ENCODE data around the gene NFYC. TPM values are rescaled to one million over a fixed set of nuclear protein-coding genes. Genes with fewer than 3 reads are reported as not detected.

NFYC gene
- polyA plus RNA-seq, 1 of the 3 experiments (the other 2 are of a cell fraction) = 72.4 TPM

DNA sequence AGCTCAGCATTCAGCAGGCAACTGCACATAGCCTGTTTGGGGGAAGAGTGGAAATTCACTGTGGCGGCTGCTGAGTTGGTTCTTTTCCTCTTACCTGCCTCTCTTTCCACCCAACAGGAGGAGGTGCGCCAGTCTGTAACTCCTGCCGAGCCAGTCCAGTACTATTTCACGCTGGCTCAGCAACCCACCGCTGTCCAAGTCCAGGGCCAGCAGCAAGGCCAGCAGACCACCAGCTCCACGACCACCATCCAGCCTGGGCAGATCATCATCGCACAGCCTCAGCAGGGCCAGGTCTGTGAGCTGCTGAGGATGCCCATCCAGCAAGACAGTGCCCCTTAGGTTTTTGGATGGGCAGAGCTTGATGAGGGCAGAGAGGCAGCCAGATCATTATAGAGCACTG, 66.5 kb downstream of the NFYC start:
- DNase-seq = no peak
- TF ChIP-seq NFIC (IDR thresholded peaks at IDR 0.05; ENCODE audit: borderline replicate concordance) (no peak), MAX (IDR thresholded peaks at IDR 0.05; ENCODE audit: low read depth) (no peak), RCOR1 (IDR thresholded peaks at IDR 0.05; ENCODE audit: low read length) (no peak), FOSL2 (IDR thresholded peaks at IDR 0.05; ENCODE audit: borderline replicate concordance, low read depth) (no peak), TAF1 (IDR thresholded peaks at IDR 0.05; ENCODE audit: borderline replicate concordance, low read depth, low read length) (no peak), TEAD4 (IDR thresholded peaks at IDR 0.05; ENCODE audit: borderline replicate concordance, insufficient read depth) (no peak), GATA2 (CRISPR knock-in tag; IDR thresholded peaks at IDR 0.05) (no peak), POLR2AphosphoS5 (IDR thresholded peaks at IDR 0.05; ENCODE audit: low read depth, low read length) (no peak), SIN3A (IDR thresholded peaks at IDR 0.05; ENCODE audit: borderline replicate concordance, low read depth, low read length) (no peak), RFX5 (IDR thresholded peaks at IDR 0.05; ENCODE audit: low read length) (no peak), CHD2 (IDR thresholded peaks at IDR 0.05; ENCODE audit: low read length, partially characterized antibody) (no peak)
- Histone ChIP-seq H3K4me3 (ENCODE audit: low read depth in 2 of 2, low read length in 1 of 2) (no peak overlapping the region), H3F3A (replicated peaks; ENCODE audit: insufficient read depth) (no peaks in the 10 kb centered on the region), H3K9ac (no peak overlapping the region), H3K4me1 (ENCODE audit: control insufficient read depth in 1 of 2, insufficient read depth in 2 of 2, low read depth in 1 of 2, low read length in 1 of 2) (no peaks in the 10 kb centered on the region), H3K4me2 (no peak overlapping the region), H3K36me3 (replicated peaks in 1 of 2; ENCODE audit: control insufficient read depth in 1 of 2, insufficient read depth in 2 of 2, low read length in 1 of 2) (peaks cover 57 to 87% of the 10 kb centered on the region in 2 experiments), H3K9me2 (no peaks in the 10 kb centered on the region), H3K27me3 (ENCODE audit: insufficient read depth) (no peaks in the 10 kb centered on the region), H4K20me1 (ENCODE audit: insufficient read depth) (no peaks in the 10 kb centered on the region), H3K79me2 (ENCODE audit: insufficient read depth) (no peaks in the 10 kb centered on the region), H2AFZ (ENCODE audit: low read depth) (no peak overlapping the region), H3K27ac (ENCODE audit: low read depth in 2 of 2, low read length in 1 of 2) (no peak overlapping the region), H3K9me3 (no peaks in the 10 kb centered on the region)
- ChIA-PET CTCF (interaction anchor here (0.7 to 2.7 kb wide), 3 partner anchors 9 to 91 kb away, joined by 3 to 16 read pairs (median 6); no protein-coding TSS in a partner anchor), POLR2A (no interaction called here)
- WGBS (ENCODE audit: low lambda C conversion rate) = 95% methylated on average over 7 of the region's 7 CpGs

DNA sequence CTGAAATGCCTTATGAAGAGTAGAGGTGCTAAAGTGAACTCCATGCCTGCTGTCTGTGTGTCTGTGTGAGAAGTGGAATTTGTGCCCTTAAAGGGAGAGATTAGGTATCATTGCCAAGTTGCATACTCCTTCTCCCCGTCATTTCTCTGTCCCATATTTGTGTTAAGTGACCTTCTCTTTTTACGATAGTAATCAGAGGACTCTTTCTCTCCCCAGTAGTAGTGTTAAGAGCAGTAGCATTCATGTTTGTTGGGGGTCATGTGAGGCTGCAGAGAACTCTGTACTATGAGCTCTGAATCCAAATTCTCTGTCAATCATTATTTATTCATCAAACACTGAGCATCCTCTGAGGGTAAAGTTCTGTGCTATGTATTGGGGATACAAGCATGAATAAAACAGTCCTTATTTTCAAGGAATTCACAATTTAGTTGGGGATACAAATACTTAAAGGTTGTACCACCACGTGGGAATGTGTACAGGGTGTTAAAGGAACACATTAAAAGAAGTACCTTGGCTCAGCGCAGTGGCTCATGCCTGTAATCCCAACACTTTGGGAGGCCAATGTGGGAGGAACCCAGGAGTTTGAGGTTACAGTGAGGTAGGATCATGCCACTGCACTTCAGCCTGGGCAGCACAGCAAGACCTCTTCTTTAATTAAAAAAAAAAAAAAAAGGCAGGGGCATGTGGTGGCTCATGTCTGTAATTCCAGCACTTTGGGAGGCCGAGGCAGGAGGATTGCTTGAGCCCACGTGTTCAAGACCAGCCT, 67.3 kb downstream of the NFYC start:
- Histone ChIP-seq H3K4me3 (ENCODE audit: low read depth in 2 of 2, low read length in 1 of 2) (no peak overlapping the region), H3K9me2 (no peaks in the 10 kb centered on the region), H3K36me3 (replicated peaks in 1 of 2; ENCODE audit: control insufficient read depth in 1 of 2, insufficient read depth in 2 of 2, low read length in 1 of 2) (peaks cover 52 to 81% of the 10 kb centered on the region in 2 experiments), H3K9me3 (no peaks in the 10 kb centered on the region), H3F3A (replicated peaks; ENCODE audit: insufficient read depth) (no peaks in the 10 kb centered on the region), H3K27ac (ENCODE audit: low read depth in 2 of 2, low read length in 1 of 2) (no peak overlapping the region), H2AFZ (ENCODE audit: low read depth) (no peak overlapping the region), H3K79me2 (ENCODE audit: insufficient read depth) (no peaks in the 10 kb centered on the region), H3K4me1 (ENCODE audit: control insufficient read depth in 1 of 2, insufficient read depth in 2 of 2, low read depth in 1 of 2, low read length in 1 of 2) (no peaks in the 10 kb centered on the region), H3K9ac (no peak overlapping the region), H4K20me1 (ENCODE audit: insufficient read depth) (no peaks in the 10 kb centered on the region), H3K27me3 (ENCODE audit: insufficient read depth) (no peaks in the 10 kb centered on the region), H3K4me2 (no peak overlapping the region)
- DNase-seq = no peak
- POLR2A ChIA-PET = no interaction called here
- 98% methylated on average over 6 of the region's 6 CpGs for WGBS (ENCODE audit: low lambda C conversion rate)
- TF ChIP-seq EP300 (IDR thresholded peaks at IDR 0.05; ENCODE audit: borderline replicate concordance in 1 of 2, low read depth in 1 of 2, low read length in 1 of 2) (no peak), JUND (IDR thresholded peaks at IDR 0.05) (no peak), RAD21 (IDR thresholded peaks at IDR 0.05; ENCODE audit: low read length) (no peak), RFX5 (IDR thresholded peaks at IDR 0.05; ENCODE audit: low read length) (no peak), FOXJ3 (CRISPR knock-in tag; IDR thresholded peaks at IDR 0.05) (no peak), SMC3 (IDR thresholded peaks at IDR 0.05; ENCODE audit: low read depth, low read length) (no peak), NFIC (IDR thresholded peaks at IDR 0.05; ENCODE audit: borderline replicate concordance) (no peak), GABPA (IDR thresholded peaks at IDR 0.05; ENCODE audit: low read depth) (no peak), ELF1 (IDR thresholded peaks at IDR 0.05) (no peak), MXI1 (IDR thresholded peaks at IDR 0.05; ENCODE audit: low read depth, low read length) (no peak), SIN3A (IDR thresholded peaks at IDR 0.05; ENCODE audit: borderline replicate concordance, low read depth, low read length) (no peak), TEAD4 (IDR thresholded peaks at IDR 0.05; ENCODE audit: borderline replicate concordance, insufficient read depth) (no peak), CHD2 (IDR thresholded peaks at IDR 0.05; ENCODE audit: low read length, partially characterized antibody) (no peak), FOXM1 (IDR thresholded peaks at IDR 0.05; ENCODE audit: low read depth) (no peak)
- TF ChIP-seq, protein P1, sequence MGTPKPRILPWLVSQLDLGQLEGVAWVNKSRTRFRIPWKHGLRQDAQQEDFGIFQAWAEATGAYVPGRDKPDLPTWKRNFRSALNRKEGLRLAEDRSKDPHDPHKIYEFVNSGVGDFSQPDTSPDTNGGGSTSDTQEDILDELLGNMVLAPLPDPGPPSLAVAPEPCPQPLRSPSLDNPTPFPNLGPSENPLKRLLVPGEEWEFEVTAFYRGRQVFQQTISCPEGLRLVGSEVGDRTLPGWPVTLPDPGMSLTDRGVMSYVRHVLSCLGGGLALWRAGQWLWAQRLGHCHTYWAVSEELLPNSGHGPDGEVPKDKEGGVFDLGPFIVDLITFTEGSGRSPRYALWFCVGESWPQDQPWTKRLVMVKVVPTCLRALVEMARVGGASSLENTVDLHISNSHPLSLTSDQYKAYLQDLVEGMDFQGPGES (IDR thresholded peaks at IDR 0.05; ENCODE audit: low read depth, low read length) = no peak
- TF ChIP-seq, protein P2, sequence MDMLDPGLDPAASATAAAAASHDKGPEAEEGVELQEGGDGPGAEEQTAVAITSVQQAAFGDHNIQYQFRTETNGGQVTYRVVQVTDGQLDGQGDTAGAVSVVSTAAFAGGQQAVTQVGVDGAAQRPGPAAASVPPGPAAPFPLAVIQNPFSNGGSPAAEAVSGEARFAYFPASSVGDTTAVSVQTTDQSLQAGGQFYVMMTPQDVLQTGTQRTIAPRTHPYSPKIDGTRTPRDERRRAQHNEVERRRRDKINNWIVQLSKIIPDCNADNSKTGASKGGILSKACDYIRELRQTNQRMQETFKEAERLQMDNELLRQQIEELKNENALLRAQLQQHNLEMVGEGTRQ (IDR thresholded peaks at IDR 0.05; ENCODE audit: borderline replicate concordance, low read depth, low read length) = no peak
- CTCF ChIA-PET = interaction anchor here (0.7 to 2.7 kb wide), 3 partner anchors 15 to 91 kb away, joined by 3 to 16 read pairs (median 4); no protein-coding TSS in a partner anchor

All from SK-N-SH (cell line).